Right lobe of liver (tissue), 6 donors: ENCODE measurements around the gene ING3. TPM values are rescaled to one million over a fixed set of nuclear protein-coding genes. Genes with fewer than 3 reads are reported as not detected.

Experiments used
- ATAC-seq, 4 donors: fragments of 200-7000 bp; cut with Tn5 transposase; one replicate each; pipeline ENCODE4 v1.9.1; 2020; ENCODE audit warnings: mild to moderate bottlenecking in 4 of 4, moderate library complexity in 4 of 4
- DNase-seq, 3 donors: peaks; one replicate each; pipeline ENCODE4 v3.0.0-alpha.2; 2020
- H3K27ac ChIP-seq, 3 donors: fragments of 200-600 bp; one replicate each; pipeline ENCODE4 v1.8.0; 2022
- H3K27me3 ChIP-seq, 2 donors: fragments of 200-600 bp; one replicate each; pipeline ENCODE4 v1.8.0; 2022
- H3K36me3 ChIP-seq, 4 donors: fragments of 200-600 bp; sonication (generic) in 1 of 4; one replicate each; pipeline versions ENCODE4 v1.5.1 to v1.8.0; 2017 to 2022; ENCODE audit warnings: control low read depth in 1 of 4
- H3K4me1 ChIP-seq, 4 donors: fragments of 200-600 bp; sonication (generic) in 1 of 4; one replicate each; pipeline versions ENCODE4 v1.5.1 to v1.8.0; 2017 to 2022; ENCODE audit warnings: control low read depth in 1 of 4
- H3K4me3 ChIP-seq, 3 donors: fragments of 200-600 bp; one replicate each; pipeline ENCODE4 v1.8.0; 2022
- H3K9me3 ChIP-seq, 4 donors: fragments of 200-600 bp; sonication (generic) in 1 of 4; one replicate each; pipeline versions ENCODE4 v1.5.1 to v1.8.0; 2017 to 2022; ENCODE audit warnings: control low read depth in 1 of 4
- CTCF ChIP-seq, 4 donors: fragments of 200-600 bp in 3 of 4; fragments of 450-650 bp in 1 of 4; IDR thresholded peaks; one replicate each; pipeline versions ENCODE4 v1.5.1 to v1.8.0; 2016 to 2022; ENCODE audit warnings: antibody characterized with exemption in 4 of 4, mild to moderate bottlenecking in 2 of 4
- POLR2A ChIP-seq: fragments of 450-650 bp; IDR thresholded peaks from one replicate; pipeline ENCODE4 v1.6.1; 2017; ENCODE audit warnings: antibody characterized with exemption, mild to moderate bottlenecking
- whole genome bisulfite sequencing: methylation state at CpG from one replicate; pipeline ENCODE4 v1.1.6; 2018; ENCODE audit warnings: low coverage, low lambda C conversion rate; ENCODE audit not compliant: insufficient coverage; ENCODE audit errors: missing lambda C conversion rate; 5-methylcytosine and 5-hydroxymethylcytosine counted together
- intact Hi-C, 2 donors: fragments of 100-400 bp; cut with DNase I; formaldehyde crosslinking; loops; one replicate each; pipeline versions ENCODE4 v1.11.2 to v1.14.1; 2022
- total RNA-seq, 6 experiments: library from RNA; depleted of rRNA in 2 of 6; stranded (reverse); fragments of >200 nt in 2 of 6; fragmentation: NEBNext Ultra II Directional in 3 of 6; extraction: Animal tissue kit (Norgen Biotek cat#: 25700) in 3 of 6; gene quantifications; one replicate each; pipeline versions ENCODE4 v1.1.0 to v1.2.4, GENCODE V29; 2016 to 2023
- donor health status: DM: no; HTN: yes; CAD: no.
- donor health status: DM: no; HTN: no; CAD: no.
- donor health status: DM: no; HTN: no; CAD: no.
- donor health status: DM: no; HTN: yes; CAD: no.
- donor health status: DM: no; HTN: yes; CAD: no.

ING3 gene
- total RNA-seq, 6 experiments from 2014 or later, result 4.5 to 6.5 (median 6.2) TPM

- TF ChIP-seq CTCF (IDR thresholded peaks at IDR 0.05) (no peak), POLR2A (no peak)
- Histone ChIP-seq H3K9me3 (no peaks in the 10 kb centered on the region), H3K4me3 (no peak overlapping the region), H3K4me1 (no peaks in the 10 kb centered on the region), H3K36me3 (no peaks in the 10 kb centered on the region), H3K27me3 (no peaks in the 10 kb centered on the region), H3K27ac (no peak overlapping the region)
- intact Hi-C loops, result no loop called here
- ATAC-seq, result no peak
- WGBS, result 27% methylated on average over 2 of the region's 2 CpGs
- DNase-seq, result no peak
Measured at GRCh38 chr7:120926943-120927346, 23.6 kb upstream of the ING3 start.

DNA sequence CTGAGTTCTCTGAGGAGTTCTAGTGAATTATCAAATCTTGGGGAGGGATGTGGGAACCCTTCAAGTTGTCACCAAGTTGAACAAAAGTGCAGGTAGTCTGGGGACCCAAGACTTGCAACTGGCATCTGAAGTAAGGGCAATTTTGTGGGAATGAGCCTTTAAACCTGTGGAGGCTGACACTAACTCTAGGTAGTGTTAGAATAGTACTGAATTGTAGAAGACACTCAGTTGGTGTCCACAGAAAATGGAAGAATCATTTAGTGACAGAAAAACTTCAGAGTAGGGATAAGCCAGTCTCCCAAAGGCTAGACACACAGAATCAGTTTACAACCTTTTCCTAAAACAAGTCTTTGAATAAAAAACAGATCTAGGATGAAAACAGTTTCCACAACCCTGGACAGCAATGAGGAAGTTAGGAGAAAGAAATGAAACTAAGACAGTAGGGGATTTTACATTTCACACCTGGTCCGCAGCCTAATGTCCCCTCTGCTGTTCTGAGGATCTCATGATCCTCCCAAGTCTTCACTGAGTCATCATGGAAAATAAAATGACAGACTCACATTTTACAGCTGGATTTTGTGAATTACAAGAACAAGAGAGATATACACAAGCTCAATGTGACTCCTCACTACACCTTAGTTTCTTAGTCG is 23.0 kb upstream of the ING3 start:
- Histone ChIP-seq H3K4me3 (no peak overlapping the region), H3K36me3 (no peaks in the 10 kb centered on the region), H3K4me1 (no peaks in the 10 kb centered on the region), H3K9me3 (no peaks in the 10 kb centered on the region), H3K27ac (no peak overlapping the region), H3K27me3 (no peaks in the 10 kb centered on the region)
- WGBS, result 76% methylated on average over 2 of the region's 2 CpGs
- ATAC-seq, result no peak
- no peak for TF ChIP-seq POLR2A
- no peak for TF ChIP-seq CTCF (IDR thresholded peaks at IDR 0.05)
- intact Hi-C loops, result no loop called here
- DNase-seq, result no peak

DNA sequence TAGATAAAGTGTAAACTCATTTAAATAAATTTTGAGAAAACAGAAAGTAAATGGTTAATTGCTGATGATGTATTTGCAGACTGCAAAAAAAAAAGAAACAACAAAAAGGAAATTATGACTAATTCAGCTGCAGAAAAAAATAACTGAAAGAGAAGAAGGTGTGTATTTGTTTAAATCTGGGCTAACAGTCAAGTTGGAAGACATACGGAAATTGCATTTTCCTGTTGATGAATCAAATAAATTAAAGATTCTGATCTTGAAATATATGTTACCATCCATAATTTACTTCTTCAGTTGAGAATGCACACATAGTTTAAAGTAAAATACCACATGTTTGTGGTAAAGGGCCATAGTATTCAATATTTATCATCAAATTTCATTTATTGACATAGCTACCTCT is 19.3 kb upstream of the ING3 start:
- Histone ChIP-seq H3K9me3 (no peaks in the 10 kb centered on the region), H3K4me1 (no peaks in the 10 kb centered on the region), H3K27ac (no peak overlapping the region), H3K4me3 (no peak overlapping the region), H3K27me3 (no peaks in the 10 kb centered on the region), H3K36me3 (no peaks in the 10 kb centered on the region)
- TF ChIP-seq POLR2A, result no peak
- TF ChIP-seq CTCF (IDR thresholded peaks at IDR 0.05), result no peak
- intact Hi-C loops, result no loop called here
- ATAC-seq (no peak), DNase-seq (no peak)
- WGBS, result 52% methylated on average over 1 of the region's 1 CpG

DNA sequence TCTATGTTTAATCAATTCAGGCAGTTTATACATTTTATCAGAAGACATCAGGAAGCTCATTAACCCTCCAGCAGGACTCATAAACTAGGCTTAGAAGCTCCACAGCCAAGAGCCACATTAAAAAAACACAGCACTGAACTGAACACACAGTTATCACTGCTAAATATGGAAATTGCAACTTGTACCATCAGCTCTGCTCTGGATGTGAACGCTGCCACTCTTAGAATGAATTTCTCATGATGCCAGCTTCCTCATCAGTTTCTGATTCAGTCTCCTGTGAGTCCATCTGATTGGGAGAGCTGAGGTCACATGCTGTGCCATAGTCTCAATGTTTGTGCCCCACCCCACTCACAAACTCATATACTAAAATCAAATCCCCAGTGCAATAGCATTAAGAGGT is 17.1 kb upstream of the ING3 start:
- Histone ChIP-seq H3K4me1 (no peaks in the 10 kb centered on the region), H3K9me3 (no peaks in the 10 kb centered on the region), H3K27ac (no peak overlapping the region), H3K4me3 (no peak overlapping the region), H3K36me3 (no peaks in the 10 kb centered on the region), H3K27me3 (no peaks in the 10 kb centered on the region)
- TF ChIP-seq POLR2A (no peak), CTCF (IDR thresholded peaks at IDR 0.05) (no peak)
- ATAC-seq (no peak), DNase-seq (no peak)
- intact Hi-C loops, result no loop called here
- WGBS, result 50% methylated on average over 1 of the region's 1 CpG

GRCh38 chr7:120939345-120939744 is 11.2 kb upstream of the ING3 start:
- Histone ChIP-seq H3K4me3 (no peak overlapping the region), H3K36me3 (no peaks in the 10 kb centered on the region), H3K27ac (no peak overlapping the region), H3K27me3 (no peaks in the 10 kb centered on the region), H3K4me1 (no peaks in the 10 kb centered on the region), H3K9me3 (no peaks in the 10 kb centered on the region)
- WGBS, result 85% methylated on average over 3 of the region's 3 CpGs
- intact Hi-C loops, result no loop called here
- no peak for DNase-seq
- ATAC-seq, result no peak
- TF ChIP-seq POLR2A (no peak), CTCF (IDR thresholded peaks at IDR 0.05) (no peak)
